H1 (cell line): ENCODE results near the gene SLC51B. TPM values are rescaled to one million over a fixed set of nuclear protein-coding genes. Genes with fewer than 3 reads are reported as not detected.

ENCODE experiments used
- CHD7 ChIP-seq: fragments of 300-600 bp; sonication (generic); IDR thresholded peaks from 2 replicates; pipeline ENCODE4 v1.7.1; 2012; ENCODE audit warnings: low read length, moderate library complexity, mild to moderate bottlenecking, inconsistent platforms; ENCODE audit not compliant: insufficient replicate concordance
- polyA plus RNA-seq, 7 experiments: library from polyadenylated mRNA; depleted of rRNA in 3 of 7; stranded (reverse) in 5 of 7; unstranded in 2 of 7; fragments of >200 nt in 5 of 7; fragments of 200-250 nt in 2 of 7; gene quantifications; 1 replicate in 5 of 7; 2 replicates in 1 of 7; 4 replicates in 1 of 7; pipeline versions ENCODE4 v1.2.1 to v1.2.3, GENCODE V29; 2011 to 2013; ENCODE audit warnings: missing spikeins in 2 of 7, mixed read lengths in 2 of 7
- total RNA-seq: library from RNA; stranded (reverse); fragmentation: NEBNext Ultra II Directional; extraction: Animal tissue kit (Norgen Biotek cat#: 25700); gene quantifications from 2 replicates; pipeline ENCODE4 v1.2.1, GENCODE V29; 2021

SLC51B gene
- total and polyA plus RNA-seq, 2 of the 8 experiments (the other 6 are each of a cell fraction or from before 2014, with no cell fraction given): not detected

GRCh38 chr15:65084500-65085206 is 39.5 kb downstream of the SLC51B start (continued):
- TF ChIP-seq CHD7: no peak
